GM21723 (cell line): ENCODE measurements around the gene VASP.

Experiments used
- ATAC-seq: cut with Tn5 transposase; IDR thresholded peaks from one replicate; pipeline ENCODE4 v1.9.1; 2021; ENCODE audit warnings: mild to moderate bottlenecking, moderate library complexity; ENCODE audit not compliant: unreplicated experiment

VASP gene

GRCh38 chr19:45473682-45474605, 33.3 kb upstream of the VASP start:
- no peak for ATAC-seq

GRCh38 chr19:45474606-45475521, 32.4 kb upstream of the VASP start:
- ATAC-seq, result no peak

DNA sequence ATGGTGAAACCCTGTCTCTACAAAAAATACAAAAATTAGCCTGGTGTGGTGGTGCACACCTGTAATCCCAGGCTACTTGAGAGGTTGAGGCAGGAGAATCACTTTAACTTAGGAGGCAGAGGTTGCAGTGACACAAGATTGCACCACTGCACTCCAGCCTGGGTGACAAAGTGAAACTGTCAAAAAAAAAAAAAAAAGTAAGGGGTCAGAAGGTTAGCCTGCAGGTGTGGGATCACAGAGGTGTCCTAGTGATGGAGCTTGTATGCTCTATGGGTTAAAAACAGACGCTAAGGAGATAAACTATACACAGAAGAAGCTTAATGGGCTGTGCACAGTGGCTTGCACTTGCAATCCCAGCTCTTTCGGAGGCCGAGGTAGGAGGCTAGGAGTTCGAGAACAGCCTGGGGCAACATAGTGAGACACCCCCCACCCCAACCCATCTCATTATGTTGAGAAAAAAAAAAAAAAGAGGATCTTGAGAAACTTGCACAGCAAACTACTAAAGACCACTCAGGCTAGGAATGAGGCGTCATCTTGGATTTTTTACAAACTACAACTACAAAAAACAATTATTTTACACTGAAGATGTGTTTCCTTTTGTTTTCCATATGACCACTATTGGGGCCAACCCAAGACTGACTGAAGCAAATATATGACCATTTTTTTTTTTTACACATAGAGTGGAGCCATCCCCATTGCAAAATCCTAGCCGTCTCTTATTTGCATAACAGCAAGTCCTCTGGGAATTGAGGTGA, 31.6 kb upstream of the VASP start:
- ATAC-seq, result no peak

DNA sequence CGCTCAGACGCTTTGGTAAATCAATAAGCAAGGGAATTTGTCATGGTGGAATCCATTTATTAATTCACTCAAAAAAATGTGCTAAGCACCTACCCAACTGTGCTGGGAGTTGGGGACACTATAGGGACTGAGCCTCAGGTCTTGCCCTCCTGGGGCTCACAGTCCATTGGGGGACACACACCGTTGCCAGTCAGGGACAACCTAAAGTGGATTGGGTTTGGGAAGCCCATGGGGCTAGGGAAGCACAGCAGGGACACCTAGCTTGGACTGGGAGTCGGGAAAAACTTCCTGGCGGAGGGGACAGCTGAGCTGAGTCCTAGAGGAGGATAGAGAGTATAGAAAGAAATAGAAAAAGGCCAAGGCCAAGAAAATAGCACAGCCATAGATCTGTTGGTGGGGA, 31.0 kb upstream of the VASP start:
- ATAC-seq, result no peak

- ATAC-seq, result no peak
These were observed 30.1 kb upstream of the VASP start for GRCh38 chr19:45477186-45477585.

- no peak for ATAC-seq
These were observed 29.4 kb upstream of the VASP start for GRCh38 chr19:45477713-45478453.

- peak; percentile 73 for ATAC-seq
These were observed 28.6 kb upstream of the VASP start for GRCh38 chr19:45478454-45479238.

GRCh38 chr19:45483033-45483432, 24.2 kb upstream of the VASP start:
- ATAC-seq, result no peak

DNA sequence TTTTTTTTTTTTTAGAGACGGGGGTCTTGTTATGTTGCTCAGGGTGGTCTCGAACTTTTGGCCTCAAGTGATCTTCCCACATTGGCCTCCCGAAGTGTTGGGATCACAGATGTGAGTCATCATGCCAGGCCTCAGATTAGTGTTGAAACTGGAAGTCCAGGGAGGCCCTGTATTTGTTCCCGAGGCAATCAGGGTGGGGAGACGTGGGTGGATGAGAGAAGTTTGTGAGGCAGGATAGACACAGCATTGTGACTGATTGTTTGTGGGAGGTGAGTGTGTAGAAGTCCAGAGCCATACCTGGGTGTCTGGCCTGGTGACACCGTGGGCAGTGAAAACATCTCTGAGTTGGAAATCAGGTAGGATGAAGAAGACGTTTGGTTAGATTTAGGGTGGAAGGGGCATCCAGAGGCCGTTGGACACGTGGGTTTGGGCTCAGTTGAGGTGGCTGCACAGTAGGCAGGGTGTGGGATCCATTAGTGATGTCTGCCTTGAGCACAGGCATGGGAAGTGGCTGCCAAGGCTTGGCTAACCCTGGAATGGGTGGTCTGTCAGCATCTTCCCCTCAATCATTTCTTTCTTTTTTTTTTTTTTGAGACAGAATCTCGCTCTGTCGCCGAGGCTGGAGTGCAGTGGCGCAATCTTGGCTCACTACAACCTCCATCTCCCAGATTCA, 22.9 kb upstream of the VASP start:
- no peak for ATAC-seq

- peak; percentile 88 for ATAC-seq
These were observed 21.8 kb upstream of the VASP start for GRCh38 chr19:45485305-45486077.

DNA sequence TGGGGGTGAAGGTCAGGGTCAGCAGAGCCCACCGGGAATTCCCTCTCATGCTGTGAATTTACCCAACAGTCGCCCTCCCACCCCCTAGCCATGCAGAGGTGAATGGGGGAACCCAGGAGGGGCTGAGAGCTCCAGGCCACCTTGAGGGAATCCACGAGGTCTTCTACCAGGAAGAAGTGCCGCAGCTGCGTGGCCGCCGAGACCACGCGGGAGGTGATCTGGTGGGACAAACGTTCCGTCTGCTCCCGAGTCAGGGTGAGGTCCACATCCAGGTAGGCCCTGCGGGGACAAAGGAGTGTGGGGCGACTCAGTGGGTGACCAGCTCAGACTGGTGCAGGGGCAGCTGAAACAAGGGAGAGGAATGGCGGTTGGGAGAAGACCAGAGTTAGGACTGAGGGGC, 18.6 kb upstream of the VASP start:
- ATAC-seq, result no peak

GRCh38 chr19:45489216-45489855, 17.9 kb upstream of the VASP start:
- no peak for ATAC-seq

DNA sequence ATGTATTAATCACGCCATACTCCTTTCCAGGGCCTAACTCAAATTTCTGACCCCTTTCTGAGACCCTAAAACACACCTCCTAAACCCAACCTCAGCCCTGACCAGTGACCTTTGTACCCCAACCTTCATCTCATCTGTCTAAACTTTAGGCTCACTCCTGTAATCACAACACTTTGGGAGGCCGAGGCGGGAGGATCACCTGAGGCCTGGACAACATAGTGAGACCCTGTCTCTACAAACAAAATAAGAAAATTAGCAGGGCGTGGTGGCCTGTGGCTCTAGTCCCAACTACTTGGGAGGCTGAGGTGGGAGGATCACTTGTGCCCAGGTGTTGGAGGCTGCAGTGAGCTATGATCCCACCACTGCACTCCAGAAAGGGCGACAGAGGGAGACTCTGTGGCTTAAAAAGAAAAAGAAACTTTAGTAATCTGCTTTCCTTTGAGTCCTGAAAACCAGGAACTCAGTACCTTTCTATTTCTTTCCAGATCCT, 15.1 kb upstream of the VASP start:
- ATAC-seq, result no peak

GRCh38 chr19:45492627-45493470, 14.4 kb upstream of the VASP start:
- ATAC-seq, result no peak

DNA sequence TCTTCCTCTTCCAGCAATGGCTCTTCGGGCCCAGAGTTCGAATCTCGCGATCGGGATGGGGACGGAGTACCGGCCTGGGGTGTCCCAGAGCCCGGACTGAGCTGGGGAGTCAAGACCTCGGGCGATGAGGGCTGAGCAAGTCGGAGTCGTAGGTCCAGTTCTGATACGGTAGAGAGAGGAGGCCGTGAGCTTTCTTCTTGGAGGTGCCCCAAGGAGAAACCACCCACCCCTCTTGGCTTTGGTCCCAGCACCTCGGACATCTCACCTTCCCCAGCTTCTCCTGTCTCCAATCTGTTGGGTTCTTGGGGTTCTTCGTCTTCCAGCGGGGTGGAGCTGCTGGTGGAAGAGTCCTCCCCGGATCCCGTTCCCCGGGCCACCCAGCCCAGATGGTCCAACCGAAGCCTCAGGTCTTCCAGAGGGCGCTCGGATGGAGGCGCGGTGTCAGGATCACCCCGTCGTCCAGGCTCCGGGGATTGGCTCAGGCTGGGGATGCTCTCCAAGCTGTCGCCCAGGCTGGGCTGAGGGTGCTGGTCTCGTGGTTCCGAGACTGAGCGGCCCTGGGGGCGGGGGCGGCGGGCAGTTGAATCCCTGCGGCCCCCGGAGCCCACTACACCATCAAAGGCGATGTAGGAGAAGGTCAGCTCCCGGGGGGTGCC, 12.9 kb upstream of the VASP start:
- no peak for ATAC-seq

DNA sequence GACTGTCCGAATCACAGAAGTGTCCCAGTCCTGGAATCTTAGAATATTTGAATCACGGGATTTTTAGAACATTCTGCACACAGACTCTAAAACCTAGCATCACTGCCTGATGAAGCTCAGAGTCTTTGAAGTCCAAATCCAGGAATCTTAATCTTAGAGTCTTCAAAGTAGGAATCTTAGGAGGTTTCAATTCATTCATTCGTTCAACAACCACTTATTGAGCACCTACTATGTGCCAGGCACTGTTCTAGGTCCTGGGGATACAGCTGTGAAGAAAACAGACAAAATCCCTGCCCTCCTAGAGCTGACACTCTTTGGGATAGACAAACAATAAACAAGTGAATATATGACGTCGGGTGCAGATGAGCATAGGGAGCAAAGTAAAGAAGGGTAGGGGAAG, 12.1 kb upstream of the VASP start:
- ATAC-seq, result no peak
